Effector memory CD8-positive, alpha-beta T cell (primary cell): ENCODE measurements around the gene L3MBTL1.

Experiments used
- ATAC-seq: fragments of 150-1000 bp; cut with Tn5 transposase; replicated peaks from 2 replicates; pipeline ENCODE4 v1.10.0; 2021; ENCODE audit warnings: mild to moderate bottlenecking, moderate library complexity
- DNase-seq, 3 experiments: peaks; one replicate each; pipeline ENCODE4 v3.0.0; 2021
- H3K27ac Mint-ChIP-seq, 2 donors: one replicate each; pipeline ENCODE4 v1.8.0; 2022; ENCODE audit warnings: mild to moderate bottlenecking in 2 of 2, mixed read lengths in 2 of 2, moderate library complexity in 2 of 2
- H3K27me3 Mint-ChIP-seq, 2 donors: one replicate each; pipeline ENCODE4 v1.8.0; 2022; ENCODE audit warnings: mixed read lengths in 2 of 2
- H3K36me3 Mint-ChIP-seq: one replicate; pipeline ENCODE4 v1.8.0; 2022; ENCODE audit warnings: mild to moderate bottlenecking, moderate library complexity, mixed read lengths; ENCODE audit not compliant: insufficient read depth
- H3K4me1 Mint-ChIP-seq, 2 donors: one replicate each; pipeline ENCODE4 v1.8.0; 2022; ENCODE audit warnings: low read depth in 2 of 2, mixed read lengths in 2 of 2
- H3K4me3 Mint-ChIP-seq, 2 donors: one replicate each; pipeline ENCODE4 v1.8.0; 2022; ENCODE audit warnings: mild to moderate bottlenecking in 2 of 2, mixed read lengths in 2 of 2, moderate library complexity in 2 of 2
- H3K9me3 Mint-ChIP-seq, 2 donors: one replicate each; pipeline ENCODE4 v1.8.0; 2022; ENCODE audit warnings: mixed read lengths in 2 of 2

L3MBTL1 gene

DNA sequence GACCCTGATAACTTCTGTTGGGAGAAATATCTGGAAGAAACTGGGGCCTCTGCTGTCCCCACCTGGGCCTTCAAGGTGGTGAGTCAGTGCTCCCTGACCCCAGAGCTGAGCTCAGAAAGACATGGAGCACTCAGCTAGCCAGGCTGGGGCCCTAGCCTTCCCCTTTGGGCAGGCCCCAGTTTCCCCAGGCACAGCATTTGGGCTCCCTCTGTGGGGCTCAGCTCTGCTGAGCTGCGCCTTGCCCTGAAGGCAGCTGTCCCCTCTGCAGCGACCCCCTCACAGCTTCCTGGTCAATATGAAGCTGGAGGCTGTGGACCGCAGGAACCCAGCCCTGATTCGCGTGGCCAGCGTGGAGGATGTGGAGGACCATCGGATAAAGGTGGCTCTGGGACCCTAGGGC is 26.5 kb downstream of the L3MBTL1 start:
- Mint-ChIP-seq H3K4me1 (no peaks in the 10 kb centered on the region), H3K27me3 (no peaks in the 10 kb centered on the region), H3K9me3 (no peaks in the 10 kb centered on the region), H3K27ac (no peak overlapping the region), H3K36me3 (no peaks in the 10 kb centered on the region), H3K4me3 (no peak overlapping the region)
- DNase-seq (no peak), ATAC-seq (no peak)

GRCh38 chr20:43534791-43535350 is 27.4 kb downstream of the L3MBTL1 start:
- no peaks in the 10 kb centered on the region for H3K27me3 Mint-ChIP-seq
- H3K4me3 Mint-ChIP-seq = no peak overlapping the region
- H3K9me3 Mint-ChIP-seq = no peaks in the 10 kb centered on the region
- ATAC-seq (no peak), DNase-seq (no peak)
- H3K36me3 Mint-ChIP-seq = no peaks in the 10 kb centered on the region
- H3K27ac Mint-ChIP-seq = no peak overlapping the region
- no peaks in the 10 kb centered on the region for H3K4me1 Mint-ChIP-seq

DNA sequence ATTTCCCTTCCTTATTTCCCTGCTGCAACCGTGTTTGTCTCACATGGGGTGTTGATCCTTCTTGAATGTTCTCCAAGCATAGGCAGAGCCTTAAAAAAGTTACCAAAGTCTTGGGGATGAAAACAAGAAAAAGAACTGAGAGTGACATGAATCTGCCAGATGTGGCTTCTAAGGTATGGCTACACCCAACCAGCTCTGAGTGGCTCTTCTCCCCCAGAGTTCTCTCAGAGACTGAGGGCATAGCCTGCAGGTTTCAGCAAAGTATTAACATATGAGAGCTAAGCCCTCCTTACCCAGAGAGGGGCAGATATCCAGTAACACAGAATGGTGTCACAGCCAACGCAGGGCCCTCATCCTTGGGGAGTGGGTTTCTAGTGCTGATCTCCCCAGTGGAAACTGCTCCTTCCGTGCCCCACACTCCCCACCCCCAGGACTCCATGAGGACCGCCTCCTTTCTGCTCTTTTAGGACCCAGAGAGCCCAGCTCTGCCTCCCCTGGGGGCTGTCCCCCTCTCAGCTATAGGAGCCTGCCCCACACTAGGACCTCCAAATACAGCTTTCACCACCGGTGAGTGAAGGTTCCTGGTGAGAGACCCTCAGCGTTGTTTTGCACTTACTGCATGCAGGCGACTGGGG is 28.0 kb downstream of the L3MBTL1 start:
- H3K4me1 Mint-ChIP-seq = no peaks in the 10 kb centered on the region
- DNase-seq (no peak), ATAC-seq (no peak)
- no peaks in the 10 kb centered on the region for H3K9me3 Mint-ChIP-seq
- H3K36me3 Mint-ChIP-seq = no peaks in the 10 kb centered on the region
- H3K4me3 Mint-ChIP-seq = no peak overlapping the region
- H3K27me3 Mint-ChIP-seq = no peaks in the 10 kb centered on the region
- H3K27ac Mint-ChIP-seq = no peak overlapping the region

- H3K36me3 Mint-ChIP-seq = no peaks in the 10 kb centered on the region
- no peak overlapping the region for H3K4me3 Mint-ChIP-seq
- no peak for DNase-seq
- H3K9me3 Mint-ChIP-seq = no peaks in the 10 kb centered on the region
- no peak for ATAC-seq
- H3K27me3 Mint-ChIP-seq = no peaks in the 10 kb centered on the region
- H3K4me1 Mint-ChIP-seq = no peaks in the 10 kb centered on the region
- H3K27ac Mint-ChIP-seq = no peak overlapping the region
Observed at GRCh38 chr20:43536041-43536816, 28.7 kb downstream of the L3MBTL1 start.

- ATAC-seq (no peak), DNase-seq (no peak)
- Mint-ChIP-seq H3K36me3 (peaks cover under 1% of the 10 kb centered on the region), H3K4me1 (no peaks in the 10 kb centered on the region), H3K4me3 (no peak overlapping the region), H3K27me3 (no peaks in the 10 kb centered on the region), H3K27ac (no peak overlapping the region), H3K9me3 (no peaks in the 10 kb centered on the region)
Observed at GRCh38 chr20:43536817-43537440, 29.4 kb downstream of the L3MBTL1 start.

- Mint-ChIP-seq H3K9me3 (no peaks in the 10 kb centered on the region), H3K27me3 (no peaks in the 10 kb centered on the region), H3K4me3 (no peak overlapping the region), H3K36me3 (peaks cover 2% of the 10 kb centered on the region), H3K27ac (no peak overlapping the region), H3K4me1 (no peaks in the 10 kb centered on the region)
- ATAC-seq = peak; percentile 33
- DNase-seq = peak; percentile 17 to 37 (median 34)
Observed at GRCh38 chr20:43537921-43538877, 30.7 kb downstream of the L3MBTL1 start.

DNA sequence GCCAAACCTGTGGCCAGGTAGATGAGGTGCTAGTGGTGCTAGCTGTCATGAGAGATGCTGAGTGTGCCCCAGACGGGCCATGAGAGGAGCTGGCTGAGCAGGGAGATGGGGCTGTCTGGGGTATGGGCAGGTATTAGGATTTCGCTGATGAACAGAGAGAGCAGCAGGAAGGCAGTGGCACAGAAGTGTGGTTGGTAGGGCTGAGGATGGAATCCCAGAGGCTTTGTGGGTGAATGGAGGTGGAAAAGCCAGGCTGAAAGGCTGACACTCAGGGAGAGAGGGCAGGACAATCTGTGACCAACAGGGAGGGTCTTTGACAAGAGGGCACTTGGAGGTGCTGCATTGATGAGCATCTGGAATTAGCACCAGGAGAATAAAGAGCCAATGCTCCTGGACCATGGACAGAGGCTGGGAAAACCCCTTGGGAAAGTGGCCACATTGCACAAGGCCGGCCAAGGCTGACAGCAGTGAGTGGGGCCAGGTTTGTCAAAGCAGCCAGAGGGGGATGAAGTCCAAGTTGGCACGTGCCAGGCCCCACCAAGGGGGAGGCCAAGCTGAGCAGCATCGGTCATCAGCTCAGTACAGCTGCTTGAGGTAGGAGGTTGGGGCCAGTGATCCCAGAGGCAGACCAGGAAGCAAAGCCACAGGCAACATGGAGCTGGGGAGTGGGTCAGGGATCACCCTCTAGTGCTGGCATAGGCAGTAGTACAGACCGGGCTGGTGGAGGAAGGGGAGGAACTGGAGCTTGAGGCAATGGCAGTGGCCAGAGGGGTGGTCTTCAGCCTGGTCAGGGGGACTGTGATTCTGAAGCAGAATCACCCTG is 31.6 kb downstream of the L3MBTL1 start:
- Mint-ChIP-seq H3K4me3 (no peak overlapping the region), H3K4me1 (no peaks in the 10 kb centered on the region), H3K27ac (no peak overlapping the region), H3K9me3 (no peaks in the 10 kb centered on the region), H3K36me3 (peaks cover 2% of the 10 kb centered on the region), H3K27me3 (no peaks in the 10 kb centered on the region)
- DNase-seq (no peak), ATAC-seq (no peak)

GRCh38 chr20:43539975-43540672 is 32.6 kb downstream of the L3MBTL1 start:
- Mint-ChIP-seq H3K4me3 (no peak overlapping the region), H3K27ac (no peak overlapping the region), H3K27me3 (no peaks in the 10 kb centered on the region), H3K4me1 (no peaks in the 10 kb centered on the region), H3K9me3 (no peaks in the 10 kb centered on the region), H3K36me3 (peaks cover 2% of the 10 kb centered on the region)
- ATAC-seq = no peak
- no peak for DNase-seq

DNA sequence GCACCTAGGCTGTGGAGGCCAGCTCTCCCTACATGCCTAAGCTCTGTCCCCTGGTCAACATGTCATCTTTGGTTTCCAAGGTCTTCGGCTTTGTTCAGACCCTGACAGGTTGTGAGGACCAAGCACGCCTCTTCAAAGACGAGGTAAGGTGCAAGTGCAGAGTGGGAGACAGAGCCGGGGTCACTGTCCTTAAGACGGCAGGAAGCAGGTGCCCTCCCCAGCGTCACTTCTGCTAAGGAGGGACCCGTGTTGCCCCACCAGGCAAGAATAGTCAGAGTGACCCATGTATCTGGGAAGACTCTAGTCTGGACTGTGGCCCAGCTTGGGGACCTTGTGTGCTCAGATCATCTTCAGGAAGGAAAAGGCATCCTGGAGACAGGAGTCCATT is 33.2 kb downstream of the L3MBTL1 start:
- DNase-seq (no peak), ATAC-seq (no peak)
- H3K4me1 Mint-ChIP-seq = no peaks in the 10 kb centered on the region
- no peak overlapping the region for H3K4me3 Mint-ChIP-seq
- H3K27ac Mint-ChIP-seq = no peak overlapping the region
- H3K9me3 Mint-ChIP-seq = no peaks in the 10 kb centered on the region
- peaks cover 2% of the 10 kb centered on the region for H3K36me3 Mint-ChIP-seq
- no peaks in the 10 kb centered on the region for H3K27me3 Mint-ChIP-seq

GRCh38 chr20:43541214-43541613 is 33.7 kb downstream of the L3MBTL1 start:
- H3K4me3 Mint-ChIP-seq = no peak overlapping the region
- no peak overlapping the region for H3K27ac Mint-ChIP-seq
- H3K36me3 Mint-ChIP-seq = peaks cover 2% of the 10 kb centered on the region
- no peaks in the 10 kb centered on the region for H3K27me3 Mint-ChIP-seq
- H3K4me1 Mint-ChIP-seq = no peaks in the 10 kb centered on the region
- no peak for DNase-seq
- H3K9me3 Mint-ChIP-seq = no peaks in the 10 kb centered on the region
- no peak for ATAC-seq

DNA sequence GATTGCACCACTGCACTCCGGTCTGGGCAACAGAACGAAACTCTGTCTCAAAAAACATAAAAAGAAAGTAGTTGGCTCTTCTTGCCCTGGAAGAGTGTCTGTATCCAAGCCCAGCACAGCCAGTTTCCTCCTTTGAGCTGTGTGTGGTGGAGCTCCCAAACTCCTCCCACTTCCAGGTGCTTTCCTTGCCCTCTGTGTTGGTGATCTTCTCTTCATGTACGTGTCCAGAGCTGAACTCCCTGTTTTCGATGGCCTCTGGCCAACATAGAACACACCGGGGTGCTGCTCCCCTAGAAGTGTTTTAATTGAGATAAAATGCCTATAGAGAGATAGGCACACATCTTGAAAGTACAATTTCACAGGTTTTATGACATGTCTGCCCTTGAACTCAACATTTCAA is 34.7 kb downstream of the L3MBTL1 start:
- peaks cover 2% of the 10 kb centered on the region for H3K36me3 Mint-ChIP-seq
- DNase-seq (no peak), ATAC-seq (no peak)
- H3K27me3 Mint-ChIP-seq = no peaks in the 10 kb centered on the region
- no peak overlapping the region for H3K4me3 Mint-ChIP-seq
- H3K9me3 Mint-ChIP-seq = no peaks in the 10 kb centered on the region
- H3K4me1 Mint-ChIP-seq = no peaks in the 10 kb centered on the region
- H3K27ac Mint-ChIP-seq = no peak overlapping the region

GRCh38 chr20:43542674-43543073 is 35.2 kb downstream of the L3MBTL1 start:
- no peaks in the 10 kb centered on the region for H3K4me1 Mint-ChIP-seq
- no peaks in the 10 kb centered on the region for H3K9me3 Mint-ChIP-seq
- H3K27me3 Mint-ChIP-seq = no peaks in the 10 kb centered on the region
- no peak for DNase-seq
- no peak overlapping the region for H3K4me3 Mint-ChIP-seq
- ATAC-seq = no peak
- H3K27ac Mint-ChIP-seq = no peak overlapping the region
- H3K36me3 Mint-ChIP-seq = peaks cover 2% of the 10 kb centered on the region
